ENCODE measurements around the gene ALDH3B2. TPM values are rescaled to one million over a fixed set of nuclear protein-coding genes. Genes with fewer than 3 reads are reported as not detected.

The ALDH3B2 gene
- total and polyA plus RNA-seq, 8 donors = 0.17 to 0.50 (median 0.34) TPM; not detected in 4

DNA sequence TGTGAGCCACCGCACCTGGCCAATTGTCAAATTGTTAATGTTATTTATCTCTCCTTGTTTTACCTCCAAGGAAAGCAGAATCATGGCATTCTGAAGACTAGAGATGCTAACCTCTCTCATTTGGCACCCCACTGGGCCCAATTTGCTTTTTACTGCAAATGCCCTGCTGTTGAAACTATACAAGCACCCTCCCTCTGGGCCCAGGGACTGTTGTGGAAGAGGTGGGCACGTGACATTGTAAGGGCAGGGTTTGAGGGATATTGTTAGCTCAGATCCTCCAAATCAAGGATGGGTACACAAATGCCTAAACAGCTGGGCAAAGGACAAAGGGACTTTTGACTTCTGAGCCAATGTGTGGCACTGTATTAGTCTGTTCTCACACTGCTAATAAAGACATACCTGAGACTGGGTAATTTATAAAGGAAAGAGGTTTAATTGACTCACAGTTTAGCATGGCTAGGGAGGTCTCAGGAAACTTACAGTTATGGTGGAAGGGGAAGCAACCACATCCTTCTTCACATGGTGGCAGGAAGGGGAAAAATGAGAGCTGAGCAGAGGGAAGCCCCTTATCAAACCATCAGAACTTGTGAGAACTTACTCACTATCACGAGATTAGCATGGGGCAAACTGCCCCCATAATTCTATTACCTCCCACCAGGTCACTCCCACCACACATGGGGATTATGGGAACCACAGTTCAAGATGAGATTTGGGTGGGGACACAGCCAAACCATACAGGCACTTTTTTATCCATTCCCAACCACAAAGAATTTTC, 6.5 kb upstream of the ALDH3B2 start:
- TF ChIP-seq, protein P1, sequence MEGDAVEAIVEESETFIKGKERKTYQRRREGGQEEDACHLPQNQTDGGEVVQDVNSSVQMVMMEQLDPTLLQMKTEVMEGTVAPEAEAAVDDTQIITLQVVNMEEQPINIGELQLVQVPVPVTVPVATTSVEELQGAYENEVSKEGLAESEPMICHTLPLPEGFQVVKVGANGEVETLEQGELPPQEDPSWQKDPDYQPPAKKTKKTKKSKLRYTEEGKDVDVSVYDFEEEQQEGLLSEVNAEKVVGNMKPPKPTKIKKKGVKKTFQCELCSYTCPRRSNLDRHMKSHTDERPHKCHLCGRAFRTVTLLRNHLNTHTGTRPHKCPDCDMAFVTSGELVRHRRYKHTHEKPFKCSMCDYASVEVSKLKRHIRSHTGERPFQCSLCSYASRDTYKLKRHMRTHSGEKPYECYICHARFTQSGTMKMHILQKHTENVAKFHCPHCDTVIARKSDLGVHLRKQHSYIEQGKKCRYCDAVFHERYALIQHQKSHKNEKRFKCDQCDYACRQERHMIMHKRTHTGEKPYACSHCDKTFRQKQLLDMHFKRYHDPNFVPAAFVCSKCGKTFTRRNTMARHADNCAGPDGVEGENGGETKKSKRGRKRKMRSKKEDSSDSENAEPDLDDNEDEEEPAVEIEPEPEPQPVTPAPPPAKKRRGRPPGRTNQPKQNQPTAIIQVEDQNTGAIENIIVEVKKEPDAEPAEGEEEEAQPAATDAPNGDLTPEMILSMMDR (IDR thresholded peaks at IDR 0.05) = no peak
- H3K27me3 ChIP-seq = no peaks in the 10 kb centered on the region
- no peak overlapping the region for H3K4me3 ChIP-seq
- 80 to 84% methylated on average over 3 of the region's 3 CpGs for WGBS, 2 donors
- no peaks in the 10 kb centered on the region for H3K9me3 ChIP-seq
- no peak for DNase-seq
- peak overlapping the region in 2 of 4 donors; percentile 22 to 30 for H3K27ac ChIP-seq
- no peak for ATAC-seq
- FAIRE-seq = no peak
- no peaks in the 10 kb centered on the region for H3K36me3 ChIP-seq
- intact Hi-C loops (cut with DNase I) = no loop called here
- H3K4me1 ChIP-seq = peaks cover 0 to 9% (median 0%) of the 10 kb centered on the region in 3 donors

- no peak for DNase-seq
- Histone ChIP-seq H3K27ac (peak overlapping the region in 2 of 4 donors; percentile 53 to 73), H3K4me3 (no peak overlapping the region), H3K36me3 (no peaks in the 10 kb centered on the region), H3K27me3 (no peaks in the 10 kb centered on the region), H3K4me1 (peaks cover 0 to 8% (median 0%) of the 10 kb centered on the region in 3 donors), H3K9me3 (no peaks in the 10 kb centered on the region)
- no peak for FAIRE-seq
- ATAC-seq = peak in 1 of 4 donors; percentile 44
- TF ChIP-seq, protein P1 (IDR thresholded peaks at IDR 0.05) = no peak
- intact Hi-C loops (cut with DNase I) = no loop called here
- whole genome bisulfite sequencing, 2 donors = 72 to 81% methylated on average over 12 of the region's 12 CpGs
Observed at GRCh38 chr11:67675058-67675747, 780 bp upstream of the ALDH3B2 start.

DNA sequence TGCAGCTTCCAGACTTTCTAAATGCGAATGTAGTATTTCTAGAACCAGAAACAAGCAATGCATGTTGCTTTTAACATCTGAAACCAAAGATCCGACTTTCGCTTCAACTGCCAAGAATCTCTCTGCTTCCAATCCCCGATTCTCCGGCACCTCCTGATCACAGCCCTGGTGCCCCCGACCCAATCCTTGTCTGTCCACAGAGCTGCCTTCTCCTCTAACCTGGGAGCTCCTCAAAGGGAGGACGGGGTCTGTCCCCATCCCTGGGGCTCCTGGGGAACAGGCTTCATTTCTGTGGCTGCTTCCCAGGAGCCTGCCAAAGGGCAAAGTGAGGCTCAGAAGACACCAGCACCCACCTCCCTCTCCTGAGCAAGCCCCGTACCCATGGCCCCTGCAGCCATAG, 521 bp downstream of the ALDH3B2 start:
- H3K9me3 ChIP-seq = no peaks in the 10 kb centered on the region
- TF ChIP-seq, protein P1 (IDR thresholded peaks at IDR 0.05) = no peak
- intact Hi-C loops (cut with DNase I) = no loop called here
- no peak overlapping the region for H3K27ac ChIP-seq
- ATAC-seq (peak in 2 of 4 donors; percentile 9 to 17), FAIRE-seq (no peak), DNase-seq (no peak)
- H3K36me3 ChIP-seq = no peaks in the 10 kb centered on the region
- H3K4me3 ChIP-seq = no peak overlapping the region
- H3K27me3 ChIP-seq = no peaks in the 10 kb centered on the region
- H3K4me1 ChIP-seq = peaks cover 0 to 8% (median 0%) of the 10 kb centered on the region in 3 donors
- 73 to 74% methylated on average over 8 of the region's 8 CpGs for WGBS, 2 donors

GRCh38 chr11:67673358-67673757, 1.1 kb downstream of the ALDH3B2 start:
- peaks cover 0 to 8% (median 0%) of the 10 kb centered on the region in 3 donors for H3K4me1 ChIP-seq
- WGBS, 2 donors = 84 to 85% methylated on average over 7 of the region's 7 CpGs
- no peak for DNase-seq
- H3K27ac ChIP-seq = no peak overlapping the region
- H3K4me3 ChIP-seq = no peak overlapping the region
- TF ChIP-seq, protein P1 (IDR thresholded peaks at IDR 0.05) = no peak
- no peaks in the 10 kb centered on the region for H3K27me3 ChIP-seq
- ATAC-seq = no peak
- no peaks in the 10 kb centered on the region for H3K9me3 ChIP-seq
- H3K36me3 ChIP-seq = no peaks in the 10 kb centered on the region
- intact Hi-C loops (cut with DNase I) = no loop called here
- FAIRE-seq = no peak

- H3K9me3 ChIP-seq = no peaks in the 10 kb centered on the region
- TF ChIP-seq, protein P1 (IDR thresholded peaks at IDR 0.05) = no peak
- FAIRE-seq (no peak), ATAC-seq (no peak), DNase-seq (no peak)
- no peak overlapping the region for H3K4me3 ChIP-seq
- no peaks in the 10 kb centered on the region for H3K36me3 ChIP-seq
- no peaks in the 10 kb centered on the region for H3K27me3 ChIP-seq
- peaks cover 0 to 8% (median 0%) of the 10 kb centered on the region in 3 donors for H3K4me1 ChIP-seq
- intact Hi-C loops (cut with DNase I) = no loop called here
- H3K27ac ChIP-seq = no peak overlapping the region
- 69 to 81% methylated on average over 8 of the region's 8 CpGs for WGBS, 2 donors
Observed at GRCh38 chr11:67671211-67671520, 3.3 kb downstream of the ALDH3B2 start.
